HL-60 (cell line): Measurements from ENCODE around the gene LRP1B.

Experiments used
- CTCF ChIP-seq: IDR thresholded peaks from one replicate; pipeline ENCODE4 v1.5.1; 2011; ENCODE audit warnings: low read length, control low read depth, inconsistent platforms; ENCODE audit not compliant: insufficient read depth
- GABPA ChIP-seq: IDR thresholded peaks from 2 replicates; pipeline ENCODE4 v1.6.1; 2012; ENCODE audit warnings: low read depth
- POLR2AphosphoS5 ChIP-seq: IDR thresholded peaks from 2 replicates; pipeline ENCODE4 v1.6.1; 2012; ENCODE audit warnings: low read depth
- SPI1 ChIP-seq: IDR thresholded peaks from 2 replicates; pipeline ENCODE4 v1.6.1; 2012; ENCODE audit warnings: low read depth, mild to moderate bottlenecking, borderline replicate concordance
- TF ChIP-seq, protein P1 (sequence below): IDR thresholded peaks from 2 replicates; pipeline ENCODE4 v1.6.1; 2012; ENCODE audit warnings: low read depth; ENCODE audit not compliant: insufficient replicate concordance

GRCh38 chr2:140362361-140362760 lies 1768.5 kb downstream of the LRP1B start:
- TF ChIP-seq CTCF = no peak
- TF ChIP-seq POLR2AphosphoS5 = no peak
- TF ChIP-seq, protein P1, sequence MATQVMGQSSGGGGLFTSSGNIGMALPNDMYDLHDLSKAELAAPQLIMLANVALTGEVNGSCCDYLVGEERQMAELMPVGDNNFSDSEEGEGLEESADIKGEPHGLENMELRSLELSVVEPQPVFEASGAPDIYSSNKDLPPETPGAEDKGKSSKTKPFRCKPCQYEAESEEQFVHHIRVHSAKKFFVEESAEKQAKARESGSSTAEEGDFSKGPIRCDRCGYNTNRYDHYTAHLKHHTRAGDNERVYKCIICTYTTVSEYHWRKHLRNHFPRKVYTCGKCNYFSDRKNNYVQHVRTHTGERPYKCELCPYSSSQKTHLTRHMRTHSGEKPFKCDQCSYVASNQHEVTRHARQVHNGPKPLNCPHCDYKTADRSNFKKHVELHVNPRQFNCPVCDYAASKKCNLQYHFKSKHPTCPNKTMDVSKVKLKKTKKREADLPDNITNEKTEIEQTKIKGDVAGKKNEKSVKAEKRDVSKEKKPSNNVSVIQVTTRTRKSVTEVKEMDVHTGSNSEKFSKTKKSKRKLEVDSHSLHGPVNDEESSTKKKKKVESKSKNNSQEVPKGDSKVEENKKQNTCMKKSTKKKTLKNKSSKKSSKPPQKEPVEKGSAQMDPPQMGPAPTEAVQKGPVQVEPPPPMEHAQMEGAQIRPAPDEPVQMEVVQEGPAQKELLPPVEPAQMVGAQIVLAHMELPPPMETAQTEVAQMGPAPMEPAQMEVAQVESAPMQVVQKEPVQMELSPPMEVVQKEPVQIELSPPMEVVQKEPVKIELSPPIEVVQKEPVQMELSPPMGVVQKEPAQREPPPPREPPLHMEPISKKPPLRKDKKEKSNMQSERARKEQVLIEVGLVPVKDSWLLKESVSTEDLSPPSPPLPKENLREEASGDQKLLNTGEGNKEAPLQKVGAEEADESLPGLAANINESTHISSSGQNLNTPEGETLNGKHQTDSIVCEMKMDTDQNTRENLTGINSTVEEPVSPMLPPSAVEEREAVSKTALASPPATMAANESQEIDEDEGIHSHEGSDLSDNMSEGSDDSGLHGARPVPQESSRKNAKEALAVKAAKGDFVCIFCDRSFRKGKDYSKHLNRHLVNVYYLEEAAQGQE = no peak
- no peak for TF ChIP-seq GABPA
- no peak for TF ChIP-seq SPI1
